ENCODE results near the gene EXOC3L1.

Gene EXOC3L1

DNA sequence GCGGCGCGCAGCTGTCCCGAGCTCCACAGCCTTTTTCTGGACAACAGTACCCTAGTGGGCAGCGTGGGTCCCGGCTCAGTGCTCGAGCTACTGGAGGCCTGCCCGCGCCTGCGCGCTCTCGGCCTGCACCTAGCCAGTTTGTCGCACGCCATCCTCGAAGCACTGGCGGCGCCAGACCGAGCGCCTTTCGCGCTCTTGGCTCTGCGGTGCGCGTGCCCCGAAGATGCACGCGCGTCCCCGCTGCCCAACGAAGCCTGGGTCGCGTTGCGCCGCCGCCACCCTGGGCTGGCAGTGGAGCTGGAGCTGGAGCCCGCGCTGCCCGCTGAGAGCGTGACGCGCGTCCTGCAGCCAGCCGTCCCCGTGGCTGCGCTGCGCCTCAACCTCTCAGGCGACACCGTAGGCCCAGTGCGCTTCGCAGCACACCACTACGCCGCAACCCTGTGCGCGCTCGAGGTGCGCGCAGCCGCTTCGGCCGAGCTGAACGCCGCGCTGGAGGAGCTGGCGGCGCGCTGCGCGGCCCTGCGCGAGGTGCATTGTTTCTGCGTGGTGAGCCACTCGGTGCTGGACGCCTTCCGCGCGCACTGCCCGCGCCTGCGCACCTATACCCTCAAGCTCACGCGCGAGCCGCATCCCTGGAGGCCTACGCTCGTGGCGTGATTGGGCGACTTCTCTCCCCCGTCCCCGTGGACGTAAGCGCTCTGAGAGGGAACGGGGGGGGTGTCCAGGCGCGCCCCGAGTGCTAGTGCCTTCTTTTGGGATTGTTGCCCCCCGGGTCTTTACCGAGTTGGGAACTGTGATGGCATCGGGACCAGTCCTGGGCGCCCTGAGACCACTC, 26.6 kb downstream of the EXOC3L1 start:
- no peak for DNase-seq (ENCODE audit: low read depth, low spot score)

DNA sequence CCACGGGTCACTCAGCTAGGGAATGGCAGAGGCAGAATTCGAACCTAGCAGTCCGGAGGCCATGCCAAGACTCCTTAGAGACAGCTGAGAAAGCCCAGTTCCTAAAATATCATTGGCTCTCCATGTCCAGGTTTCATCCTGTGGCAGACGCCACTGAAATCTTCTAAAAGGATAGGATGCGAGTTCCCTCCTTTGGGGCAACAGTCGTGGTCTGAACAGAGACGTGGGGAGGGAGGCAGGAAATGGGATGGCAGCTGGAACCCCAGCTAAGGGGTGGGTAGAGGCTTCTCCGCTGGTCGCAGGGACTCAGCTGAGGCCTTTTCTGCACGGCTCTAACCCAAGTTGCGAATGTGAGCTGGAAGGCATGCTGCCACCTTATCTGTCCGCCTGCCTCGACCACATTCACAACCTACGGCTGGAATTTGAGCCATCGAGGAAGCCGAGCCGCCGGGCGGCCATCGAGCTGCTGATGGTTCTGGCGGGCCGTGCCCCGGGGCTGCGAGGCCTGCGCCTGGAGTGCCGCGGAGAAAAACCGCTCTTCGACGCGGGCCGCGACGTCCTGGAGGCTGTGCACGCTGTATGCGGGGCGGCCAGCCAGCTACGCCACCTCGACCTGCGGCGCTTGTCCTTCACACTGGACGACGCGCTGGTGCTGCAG, 27.3 kb downstream of the EXOC3L1 start:
- DNase-seq (ENCODE audit: low read depth, low spot score) = no peak

DNA sequence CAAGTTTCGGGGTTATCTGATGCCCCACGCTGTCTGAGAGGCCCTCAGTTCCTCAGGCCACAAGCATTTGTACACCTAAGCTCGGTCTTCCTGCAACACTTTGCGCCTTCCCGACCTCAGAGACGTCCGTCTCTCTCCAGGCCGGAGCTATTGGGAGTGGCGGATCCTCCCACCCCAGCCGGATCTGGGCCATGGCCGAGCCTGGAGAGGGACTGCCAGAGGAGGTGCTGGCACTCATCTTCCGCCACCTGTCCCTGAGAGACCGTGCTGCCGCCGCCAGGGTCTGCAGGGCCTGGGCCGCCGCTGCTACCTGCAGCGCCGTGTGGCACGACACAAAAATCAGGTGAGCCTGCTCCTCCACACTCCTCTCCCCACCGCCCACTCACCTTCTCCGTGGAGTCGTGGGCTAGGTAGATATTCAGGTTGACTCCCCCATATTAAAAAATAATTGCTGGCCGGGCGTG, 28.3 kb downstream of the EXOC3L1 start:
- DNase-seq (ENCODE audit: low read depth, low spot score) = no peak

DNA sequence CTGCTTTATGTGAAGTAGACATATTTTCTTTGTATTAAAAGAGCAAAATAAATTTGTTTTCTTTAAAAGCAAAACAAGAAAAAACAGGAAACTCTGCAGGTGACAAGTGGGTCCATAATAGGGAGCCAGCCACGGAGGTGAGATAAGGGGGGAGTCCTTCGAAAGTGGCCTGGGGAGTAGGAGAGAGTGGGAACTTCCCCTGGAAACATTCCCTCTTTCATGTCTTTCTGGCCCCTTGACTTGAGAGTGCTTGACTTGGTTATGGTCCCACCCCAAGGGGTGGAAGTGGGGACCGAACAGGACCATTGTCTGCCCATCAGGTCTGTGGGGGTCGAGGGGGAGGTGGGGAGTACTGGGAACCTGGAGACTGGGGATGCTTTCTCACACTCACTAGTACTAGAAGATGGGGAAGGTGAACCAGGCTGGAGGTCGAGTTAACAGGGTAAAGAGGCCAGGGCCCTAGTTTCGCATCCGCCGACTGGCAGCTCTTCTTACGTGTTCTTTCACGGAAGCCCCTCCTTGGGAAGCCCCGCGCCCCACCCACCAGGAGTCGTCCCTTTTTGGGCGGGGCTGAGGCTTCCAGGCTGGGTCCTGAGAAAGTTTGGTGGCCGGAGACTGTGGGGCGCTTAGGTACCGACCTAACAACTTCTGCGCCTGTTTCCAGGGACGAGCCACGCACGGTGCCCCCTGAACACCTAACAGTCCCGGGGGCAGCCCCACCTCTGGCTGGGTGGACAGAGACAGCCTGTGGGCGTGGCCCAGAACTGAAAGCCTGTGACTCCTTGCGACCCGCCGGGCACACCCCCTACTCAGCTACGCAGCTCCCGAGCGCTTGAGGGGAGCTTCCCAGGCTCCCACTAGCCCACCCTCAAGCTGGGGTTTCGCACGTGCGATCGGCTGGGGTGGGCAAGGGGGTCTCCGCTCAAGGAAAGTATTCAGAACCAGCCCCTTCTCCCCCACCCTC, 31.0 kb downstream of the EXOC3L1 start:
- DNase-seq (ENCODE audit: low read depth, low spot score) = peak; percentile 55

DNA sequence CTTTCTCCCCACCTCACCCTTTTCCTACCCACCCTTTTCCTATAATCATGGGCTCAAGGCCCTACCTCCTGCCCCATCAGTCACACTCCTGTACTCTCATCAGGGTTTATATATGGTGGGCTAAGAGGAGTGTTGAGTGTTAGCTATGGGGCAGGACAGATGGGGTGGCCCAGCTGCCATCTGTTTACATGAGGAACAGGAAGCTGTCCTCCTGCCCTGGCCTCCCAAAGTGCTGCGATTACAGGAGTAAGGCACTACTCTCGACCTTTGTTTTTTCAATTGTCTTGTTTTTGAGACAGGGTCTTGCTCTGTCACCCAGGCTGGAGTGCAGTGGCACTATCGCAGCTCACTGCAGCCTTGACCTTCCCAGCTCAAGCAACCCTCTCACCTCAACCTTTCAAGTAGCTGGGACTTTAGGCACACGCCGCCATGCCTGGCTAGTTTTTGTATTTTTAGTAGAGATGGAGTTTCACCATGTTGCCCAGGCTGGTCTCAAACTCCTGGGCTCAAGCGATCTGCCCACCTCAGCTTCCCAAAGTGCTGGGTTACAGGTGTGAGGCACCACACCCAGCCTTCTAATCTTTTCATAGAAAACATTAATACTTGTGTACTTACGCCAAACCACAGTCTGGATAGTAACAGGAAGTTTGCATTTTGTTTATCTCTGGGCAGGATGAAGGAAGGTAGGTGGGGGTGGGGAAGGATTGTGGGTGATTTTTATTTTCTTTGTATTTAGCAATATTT, 31.9 kb downstream of the EXOC3L1 start:
- DNase-seq (ENCODE audit: low read depth, low spot score) = no peak

DNA sequence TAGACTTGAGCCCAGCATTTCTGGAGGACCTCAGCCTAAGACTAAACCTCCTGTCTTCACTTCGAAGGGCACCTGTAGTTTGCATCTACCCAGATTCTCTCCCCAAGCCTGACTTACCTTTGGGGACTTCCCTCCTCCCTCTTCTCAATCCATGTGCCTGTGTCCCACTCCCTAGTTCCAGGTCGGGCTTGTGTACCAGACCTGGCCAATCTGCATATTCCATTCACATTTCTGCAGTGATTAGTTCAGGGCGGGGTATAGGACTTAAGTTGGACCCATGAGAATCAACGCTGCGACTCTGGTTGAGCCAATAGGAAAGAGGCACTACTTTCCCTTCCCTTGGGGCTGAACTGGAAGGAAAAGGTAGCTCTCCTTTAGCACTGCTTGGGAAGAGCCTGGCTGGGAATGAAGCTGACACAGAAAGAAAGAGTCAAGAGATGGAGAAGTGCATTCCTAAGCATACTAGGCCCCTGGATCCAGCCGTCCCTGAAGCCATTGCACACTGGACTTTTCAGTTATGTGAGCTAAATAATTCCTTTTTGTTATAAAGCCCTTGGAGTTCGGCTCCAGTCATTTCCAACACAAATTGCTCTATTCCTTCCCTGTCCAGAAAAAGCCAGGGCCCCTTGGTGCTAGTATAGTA, 32.7 kb downstream of the EXOC3L1 start:
- no peak for DNase-seq (ENCODE audit: low read depth, low spot score)

DNA sequence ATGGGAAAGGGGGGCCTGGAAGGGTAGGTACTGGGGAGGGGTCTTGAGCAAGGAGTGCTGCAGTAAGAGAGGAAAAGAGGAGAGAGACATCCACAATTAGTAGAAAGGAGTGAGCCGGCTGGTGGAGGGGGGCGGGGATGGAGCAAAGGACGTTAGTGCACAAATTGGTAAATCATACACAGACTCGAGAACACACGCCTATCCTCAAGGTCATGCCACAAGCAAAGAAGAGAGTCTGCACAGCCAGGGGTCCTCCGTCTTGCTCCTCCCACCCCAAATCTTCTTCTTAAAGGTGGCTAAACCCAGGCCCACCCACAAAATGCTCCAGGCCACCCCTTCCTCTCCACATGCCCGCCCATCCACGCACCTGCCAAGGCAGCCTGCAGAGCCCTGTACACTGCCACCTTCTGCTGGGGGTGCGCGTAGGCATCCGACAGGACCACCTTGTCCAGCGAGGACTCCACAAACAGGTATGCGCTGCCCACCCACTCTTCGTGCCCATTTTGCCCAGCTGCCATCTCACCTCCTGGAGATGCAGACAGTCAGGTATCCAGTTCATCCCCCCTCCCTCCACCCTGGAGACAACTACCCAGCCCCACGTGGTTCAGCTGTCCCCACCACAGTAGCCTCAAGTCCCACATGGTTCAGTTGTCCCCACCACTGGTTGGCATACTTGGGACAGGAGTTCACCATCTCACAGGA, 33.6 kb downstream of the EXOC3L1 start:
- DNase-seq (ENCODE audit: low read depth, low spot score) = no peak

DNA sequence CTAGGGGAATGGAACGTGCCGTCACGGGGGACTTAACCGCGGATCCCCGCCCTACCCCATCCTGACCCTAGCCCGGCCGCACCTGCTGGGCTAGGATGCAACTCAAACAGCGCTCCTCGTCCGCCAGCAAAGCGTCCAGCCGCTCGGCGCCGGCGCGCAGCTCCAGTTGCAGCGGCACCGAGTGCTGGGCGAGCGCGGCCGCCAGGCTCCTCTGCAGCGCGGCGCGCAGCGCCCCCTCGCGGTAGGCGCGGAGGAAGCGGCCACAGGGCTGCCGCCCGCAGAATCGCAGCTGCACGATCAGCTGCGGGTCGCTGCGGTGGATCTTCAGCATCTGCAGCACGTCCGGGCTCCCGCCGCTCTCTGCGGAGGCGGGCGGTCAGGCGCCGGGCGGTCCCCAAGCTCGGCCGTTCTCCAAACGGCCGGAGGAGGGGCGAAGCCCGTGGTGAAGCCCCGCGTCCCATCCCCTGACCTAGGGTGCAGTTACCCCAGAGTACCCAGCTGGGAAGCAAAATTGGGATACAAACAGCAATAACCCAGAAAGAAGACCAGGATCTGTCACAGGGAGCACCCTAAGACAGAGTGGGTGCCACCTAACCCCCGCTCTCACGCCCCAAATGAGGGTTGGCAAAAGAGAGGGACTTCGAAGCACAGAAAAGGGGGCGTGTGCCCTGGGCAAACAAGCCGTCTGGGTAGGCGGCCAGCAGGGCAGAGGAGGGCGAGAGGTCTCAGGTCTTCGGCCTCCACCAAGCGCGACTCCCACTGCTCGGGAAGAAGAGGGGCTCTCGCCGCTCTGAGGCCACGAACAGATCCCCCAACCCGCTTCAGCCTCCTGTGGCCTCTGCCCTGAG, 34.4 kb downstream of the EXOC3L1 start:
- DNase-seq (ENCODE audit: low read depth, low spot score) = peak; percentile 61

DNA sequence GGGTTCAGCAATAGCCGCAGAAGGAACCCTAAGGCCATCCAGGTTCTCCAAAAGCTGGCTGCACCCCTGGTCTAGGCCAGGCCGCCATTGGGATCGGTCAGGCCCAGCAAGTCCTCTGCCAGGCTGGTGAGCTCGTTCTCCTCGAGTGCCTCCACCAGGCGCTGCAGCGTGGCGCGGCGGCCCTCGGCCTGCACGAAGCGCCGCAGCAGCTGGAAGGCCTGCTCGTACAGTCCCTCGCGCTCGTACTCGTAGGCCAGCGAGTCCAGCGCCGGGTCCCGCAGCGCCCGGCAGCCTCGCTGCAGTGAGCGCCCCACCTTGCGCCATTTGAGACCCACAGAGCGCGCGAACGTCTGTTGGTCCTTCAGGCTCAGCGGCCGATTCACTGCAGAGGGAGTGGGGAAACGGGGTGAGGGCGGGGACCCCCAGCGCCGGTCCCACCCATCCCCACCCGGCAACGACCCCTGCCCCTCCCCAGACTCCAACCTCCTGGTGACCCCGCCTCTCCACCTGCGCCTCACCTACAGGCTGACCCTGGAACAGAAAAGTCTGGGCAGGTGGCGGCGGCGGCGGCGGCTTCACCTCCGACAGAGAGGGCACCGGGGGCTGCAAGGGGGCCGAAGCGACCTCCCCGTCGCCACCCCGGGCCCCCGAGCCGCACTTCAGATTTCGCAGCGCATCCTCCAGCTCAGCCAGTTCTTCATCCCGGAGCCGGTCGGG, 35.2 kb downstream of the EXOC3L1 start:
- no peak for DNase-seq (ENCODE audit: low read depth, low spot score)

DNA sequence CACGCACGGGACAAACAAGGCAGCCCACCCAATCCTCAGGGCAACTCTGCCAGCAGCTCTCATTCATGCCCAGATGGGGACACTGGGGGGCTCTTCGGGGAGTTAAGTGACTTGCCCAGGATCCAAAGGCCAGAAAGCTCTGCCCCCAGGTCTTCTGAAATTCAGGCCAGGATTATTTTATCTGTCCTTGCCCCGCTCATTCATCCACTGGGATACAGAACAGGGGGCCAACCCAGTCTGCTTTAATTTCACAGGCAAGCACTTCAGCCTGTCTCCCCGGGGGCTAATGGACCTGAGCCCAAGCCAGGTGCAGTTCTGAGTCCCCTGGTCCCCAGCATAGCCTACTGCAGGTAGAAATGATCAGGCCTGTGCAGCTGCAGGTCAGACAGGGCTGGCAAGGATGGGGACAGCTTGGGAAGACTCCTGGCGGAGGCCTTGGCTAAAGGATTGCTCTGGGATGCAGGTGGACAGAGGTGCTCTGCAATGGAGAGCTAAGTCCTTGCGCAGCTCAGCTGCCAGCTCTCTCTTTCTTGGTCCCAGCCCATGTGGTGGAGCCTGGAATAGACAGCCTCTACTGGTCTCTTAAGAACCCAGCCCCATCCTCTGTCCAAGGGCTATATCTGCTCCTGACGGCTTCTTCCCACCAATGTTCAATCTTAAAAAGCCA, 38.4 kb downstream of the EXOC3L1 start:
- DNase-seq (ENCODE audit: low read depth, low spot score) = no peak

DNA sequence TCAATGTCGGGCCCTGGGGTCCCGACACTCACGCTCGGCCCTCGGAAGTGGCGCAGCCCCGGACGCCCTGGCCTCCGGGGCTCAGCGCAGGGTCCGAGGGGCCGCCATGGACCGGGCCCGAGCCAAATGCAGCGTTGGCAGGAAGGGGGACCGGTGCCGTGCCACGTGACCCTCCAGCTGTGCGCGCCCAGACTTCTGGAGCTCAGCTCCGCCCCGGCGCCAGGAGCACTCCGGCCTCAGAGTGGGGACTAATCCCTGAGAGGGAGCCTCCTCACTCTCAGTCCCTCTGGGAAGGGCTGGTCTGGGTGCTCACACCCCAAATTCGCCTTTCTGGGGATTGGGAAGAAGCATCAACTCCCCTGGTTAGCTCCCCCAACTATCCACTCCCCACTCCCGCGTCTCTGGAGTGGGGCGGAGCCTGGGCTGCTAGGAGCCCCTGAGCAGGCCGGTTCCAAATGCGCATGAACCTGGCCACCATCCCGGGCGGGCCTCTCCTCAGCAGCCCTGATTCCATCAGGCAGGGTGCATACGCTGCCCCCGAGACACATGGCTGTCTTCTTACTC, 39.0 kb downstream of the EXOC3L1 start, which contains the start of gene B3GNT9:
B3GNT9 (minus strand) TSS at position 166 of the 564 bp plus-strand sequence. CDS start 513 bp downstream, outside the sequence.
- no peak for DNase-seq (ENCODE audit: low read depth, low spot score)

DNA sequence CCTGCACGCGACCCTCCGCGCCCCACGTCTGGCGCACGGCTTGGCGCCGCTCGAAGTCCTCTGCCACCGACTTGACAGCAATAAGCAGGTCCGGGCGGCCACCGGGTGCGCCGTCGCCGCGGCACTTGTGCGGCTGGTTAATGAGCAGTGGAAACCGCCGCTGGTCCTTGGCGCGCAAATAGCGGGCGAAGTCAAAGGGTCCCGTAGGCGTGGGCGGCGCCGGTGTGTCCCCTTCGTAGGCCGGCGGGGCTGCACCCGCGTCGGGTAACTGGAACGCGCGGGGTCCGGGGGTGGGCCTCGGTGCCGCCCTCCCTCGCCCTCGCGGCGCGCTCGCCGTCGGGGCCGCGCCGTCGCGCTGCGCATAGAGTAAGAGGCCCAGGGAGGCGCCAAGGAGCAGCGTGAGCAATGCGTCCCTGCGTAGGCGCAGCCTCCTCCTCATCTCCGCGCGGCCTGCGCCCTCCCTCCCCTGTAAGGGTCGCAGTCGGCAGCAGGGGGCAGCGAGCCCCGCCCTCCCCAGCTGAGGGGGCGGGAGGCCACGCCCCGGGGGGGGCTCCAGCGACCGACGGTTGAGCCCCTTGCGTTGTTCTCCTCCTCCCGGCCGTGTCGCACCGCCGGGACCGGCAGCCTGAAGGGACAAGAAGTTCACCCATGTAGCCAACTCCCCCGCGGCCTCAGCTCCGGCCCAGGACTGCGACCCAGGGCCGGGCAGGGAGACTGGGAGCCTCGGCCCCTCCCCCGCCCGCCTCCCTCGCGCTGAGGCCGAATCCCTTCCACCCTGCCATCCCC, 39.7 kb downstream of the EXOC3L1 start:
- DNase-seq (ENCODE audit: low read depth, low spot score) = no peak

DNA sequence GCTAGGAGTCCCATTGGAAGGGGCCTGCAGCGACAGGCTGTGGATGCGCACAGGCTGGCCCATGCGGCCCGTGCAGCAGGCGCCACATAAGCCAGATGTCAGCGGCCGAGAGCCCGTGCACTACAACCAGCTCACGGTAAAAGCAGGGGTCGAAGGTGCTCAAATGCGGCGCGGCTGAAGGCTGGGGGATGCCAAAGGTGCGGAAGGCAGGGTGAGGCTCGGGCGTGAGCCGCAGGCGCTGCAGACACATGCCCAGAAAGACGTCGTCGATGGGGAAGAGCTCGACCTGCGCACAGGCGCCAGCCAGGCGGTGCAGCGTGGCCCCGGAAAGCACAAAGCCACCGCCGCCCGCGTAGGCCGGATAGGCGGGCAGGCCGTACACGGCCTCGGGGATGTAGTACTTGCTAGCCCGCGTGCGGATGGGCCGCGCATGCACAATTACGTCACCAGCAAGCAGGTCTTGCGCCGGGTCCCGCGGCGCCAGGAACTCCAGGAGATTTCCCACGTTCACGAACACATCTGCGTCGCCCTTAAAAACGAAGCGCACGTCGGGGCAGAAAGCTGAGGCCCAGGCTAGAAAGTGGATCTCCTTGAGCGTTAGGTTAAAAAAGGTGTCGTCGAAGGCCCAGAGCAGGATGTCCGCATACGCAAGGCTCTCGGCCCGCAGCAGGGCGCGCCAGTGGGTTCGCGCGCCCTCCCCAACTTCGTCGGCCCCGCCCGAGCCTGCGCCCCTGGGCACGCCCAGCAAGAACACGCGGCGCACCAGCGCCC, 40.5 kb downstream of the EXOC3L1 start:
- DNase-seq (ENCODE audit: low read depth, low spot score) = no peak

DNA sequence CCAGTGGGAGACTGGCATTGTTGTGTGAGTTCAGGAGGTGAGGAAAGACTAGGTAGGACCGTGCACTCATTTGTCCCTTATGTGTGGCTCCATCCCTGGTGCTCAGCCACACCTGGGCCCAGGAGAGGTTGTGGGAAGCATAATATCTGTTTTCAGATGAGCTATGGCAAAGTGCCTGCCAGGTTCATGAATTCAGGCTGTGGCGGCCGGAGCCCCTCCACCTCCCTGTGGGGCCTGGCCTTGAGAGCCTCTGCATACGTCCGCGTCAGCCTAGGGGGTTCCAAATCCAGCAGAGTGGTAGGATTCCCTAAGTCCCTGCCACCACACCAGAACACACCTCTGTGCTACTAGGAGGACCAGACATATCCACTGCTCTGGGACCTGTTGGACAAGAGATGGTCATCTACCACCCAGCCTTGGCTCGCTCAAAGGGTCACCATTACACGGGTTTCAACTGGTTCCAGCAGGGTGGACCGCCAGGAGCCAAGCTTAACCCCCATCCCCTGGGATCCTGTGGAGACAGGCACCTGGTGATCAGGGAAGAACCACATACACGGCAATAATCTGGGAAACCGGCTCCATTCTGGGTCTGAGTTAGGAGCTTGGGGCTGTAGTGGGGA, 41.2 kb downstream of the EXOC3L1 start:
- no peak for DNase-seq (ENCODE audit: low read depth, low spot score)

DNA sequence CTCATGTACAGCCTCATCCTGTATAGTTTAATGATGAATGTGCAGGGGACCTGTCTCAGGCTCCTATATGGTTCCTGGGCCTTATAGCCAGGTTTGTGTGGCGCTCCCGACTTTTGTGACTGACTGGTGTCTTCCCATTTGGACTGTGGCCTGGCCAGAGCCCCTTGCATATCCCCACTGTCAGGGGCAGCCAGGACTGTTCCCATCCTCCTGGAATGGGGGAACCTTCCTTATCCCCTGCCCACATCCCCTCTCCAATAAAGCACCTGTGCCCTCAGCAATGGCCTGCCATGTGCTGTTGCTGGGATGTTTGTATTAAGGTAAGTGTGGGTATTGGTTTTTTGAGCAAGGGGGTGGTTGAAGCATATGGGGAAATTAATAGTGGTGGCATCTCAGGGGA, 41.7 kb downstream of the EXOC3L1 start:
- DNase-seq (ENCODE audit: low read depth, low spot score) = no peak
